Measurements from ENCODE around the gene LTV1. TPM values are rescaled to one million over a fixed set of nuclear protein-coding genes. Genes with fewer than 3 reads are reported as not detected.
A peak's percentile ranks its signal among the peaks of the same experiment; 100 is the strongest.

LTV1 gene
- total and polyA plus RNA-seq, 9 of the 15 experiments (the other 6 are each of a cell fraction or from before 2014, with no cell fraction given) = 57.9 to 162 (median 119) TPM

DNA sequence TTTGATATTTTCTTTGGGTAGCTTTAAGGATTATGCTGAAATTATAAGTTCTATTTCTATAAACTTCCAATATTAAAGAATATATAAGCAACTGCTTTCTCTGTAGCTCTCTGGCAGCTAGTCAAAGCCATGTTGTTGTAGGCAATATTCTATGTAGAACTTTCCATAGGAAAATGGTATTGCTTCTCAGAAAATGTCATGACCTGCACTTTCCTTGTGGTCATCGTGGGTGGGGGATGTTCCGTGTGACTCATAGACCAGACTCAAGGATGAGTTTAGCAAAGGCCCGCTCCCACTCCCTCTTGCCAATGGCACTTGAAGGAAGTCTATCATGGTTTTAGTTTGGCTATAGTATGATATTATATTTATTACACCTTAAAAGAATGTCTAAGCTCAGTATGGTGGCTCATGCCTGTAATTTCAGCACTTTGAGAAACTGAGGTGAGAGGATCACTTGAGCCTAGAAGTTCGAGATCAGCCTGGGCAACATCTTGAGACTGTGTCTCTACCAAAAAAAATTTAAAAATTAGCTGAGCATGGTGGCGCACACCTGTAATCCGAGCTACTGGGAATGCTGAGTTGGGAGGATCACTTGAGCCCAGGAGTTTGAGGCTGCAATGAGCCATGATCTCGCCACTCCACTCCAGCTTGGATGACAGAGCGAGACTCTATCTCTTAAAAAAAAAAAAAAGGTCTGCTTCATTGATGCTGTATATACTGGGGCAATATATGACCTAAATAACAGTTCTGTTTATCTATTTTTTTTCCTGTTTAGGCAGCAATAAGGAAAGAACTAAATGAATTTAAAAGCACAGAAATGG, 36.6 kb upstream of the LTV1 start (continued):
- TF ChIP-seq MEF2D (tag; conservative IDR thresholded peaks at IDR 0.05; ENCODE audit: low read depth) = peak; percentile 87
- peak; percentile 99 for TF ChIP-seq FOSL1 (tag; conservative IDR thresholded peaks at IDR 0.05)
- TF ChIP-seq ARID1B (IDR thresholded peaks at IDR 0.05) = peak; percentile 95
- TF ChIP-seq, protein P1, sequence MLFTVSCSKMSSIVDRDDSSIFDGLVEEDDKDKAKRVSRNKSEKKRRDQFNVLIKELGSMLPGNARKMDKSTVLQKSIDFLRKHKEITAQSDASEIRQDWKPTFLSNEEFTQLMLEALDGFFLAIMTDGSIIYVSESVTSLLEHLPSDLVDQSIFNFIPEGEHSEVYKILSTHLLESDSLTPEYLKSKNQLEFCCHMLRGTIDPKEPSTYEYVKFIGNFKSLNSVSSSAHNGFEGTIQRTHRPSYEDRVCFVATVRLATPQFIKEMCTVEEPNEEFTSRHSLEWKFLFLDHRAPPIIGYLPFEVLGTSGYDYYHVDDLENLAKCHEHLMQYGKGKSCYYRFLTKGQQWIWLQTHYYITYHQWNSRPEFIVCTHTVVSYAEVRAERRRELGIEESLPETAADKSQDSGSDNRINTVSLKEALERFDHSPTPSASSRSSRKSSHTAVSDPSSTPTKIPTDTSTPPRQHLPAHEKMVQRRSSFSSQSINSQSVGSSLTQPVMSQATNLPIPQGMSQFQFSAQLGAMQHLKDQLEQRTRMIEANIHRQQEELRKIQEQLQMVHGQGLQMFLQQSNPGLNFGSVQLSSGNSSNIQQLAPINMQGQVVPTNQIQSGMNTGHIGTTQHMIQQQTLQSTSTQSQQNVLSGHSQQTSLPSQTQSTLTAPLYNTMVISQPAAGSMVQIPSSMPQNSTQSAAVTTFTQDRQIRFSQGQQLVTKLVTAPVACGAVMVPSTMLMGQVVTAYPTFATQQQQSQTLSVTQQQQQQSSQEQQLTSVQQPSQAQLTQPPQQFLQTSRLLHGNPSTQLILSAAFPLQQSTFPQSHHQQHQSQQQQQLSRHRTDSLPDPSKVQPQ (CRISPR knock-in tag; IDR thresholded peaks at IDR 0.05; ENCODE audit: borderline replicate concordance) = peak; percentile 86; the same call in 1 of the 2 replicates
- no peak for TF ChIP-seq RBM25 (IDR thresholded peaks at IDR 0.05; ENCODE audit: low read depth, low read length, severe bottlenecking)
- no peak for TF ChIP-seq NCOA6 (IDR thresholded peaks at IDR 0.05)
- no peak for TF ChIP-seq TAF1 (IDR thresholded peaks at IDR 0.05; ENCODE audit: control insufficient read depth, extremely low read depth, insufficient read depth, low read length, severe bottlenecking)
- TF ChIP-seq, protein P2, sequence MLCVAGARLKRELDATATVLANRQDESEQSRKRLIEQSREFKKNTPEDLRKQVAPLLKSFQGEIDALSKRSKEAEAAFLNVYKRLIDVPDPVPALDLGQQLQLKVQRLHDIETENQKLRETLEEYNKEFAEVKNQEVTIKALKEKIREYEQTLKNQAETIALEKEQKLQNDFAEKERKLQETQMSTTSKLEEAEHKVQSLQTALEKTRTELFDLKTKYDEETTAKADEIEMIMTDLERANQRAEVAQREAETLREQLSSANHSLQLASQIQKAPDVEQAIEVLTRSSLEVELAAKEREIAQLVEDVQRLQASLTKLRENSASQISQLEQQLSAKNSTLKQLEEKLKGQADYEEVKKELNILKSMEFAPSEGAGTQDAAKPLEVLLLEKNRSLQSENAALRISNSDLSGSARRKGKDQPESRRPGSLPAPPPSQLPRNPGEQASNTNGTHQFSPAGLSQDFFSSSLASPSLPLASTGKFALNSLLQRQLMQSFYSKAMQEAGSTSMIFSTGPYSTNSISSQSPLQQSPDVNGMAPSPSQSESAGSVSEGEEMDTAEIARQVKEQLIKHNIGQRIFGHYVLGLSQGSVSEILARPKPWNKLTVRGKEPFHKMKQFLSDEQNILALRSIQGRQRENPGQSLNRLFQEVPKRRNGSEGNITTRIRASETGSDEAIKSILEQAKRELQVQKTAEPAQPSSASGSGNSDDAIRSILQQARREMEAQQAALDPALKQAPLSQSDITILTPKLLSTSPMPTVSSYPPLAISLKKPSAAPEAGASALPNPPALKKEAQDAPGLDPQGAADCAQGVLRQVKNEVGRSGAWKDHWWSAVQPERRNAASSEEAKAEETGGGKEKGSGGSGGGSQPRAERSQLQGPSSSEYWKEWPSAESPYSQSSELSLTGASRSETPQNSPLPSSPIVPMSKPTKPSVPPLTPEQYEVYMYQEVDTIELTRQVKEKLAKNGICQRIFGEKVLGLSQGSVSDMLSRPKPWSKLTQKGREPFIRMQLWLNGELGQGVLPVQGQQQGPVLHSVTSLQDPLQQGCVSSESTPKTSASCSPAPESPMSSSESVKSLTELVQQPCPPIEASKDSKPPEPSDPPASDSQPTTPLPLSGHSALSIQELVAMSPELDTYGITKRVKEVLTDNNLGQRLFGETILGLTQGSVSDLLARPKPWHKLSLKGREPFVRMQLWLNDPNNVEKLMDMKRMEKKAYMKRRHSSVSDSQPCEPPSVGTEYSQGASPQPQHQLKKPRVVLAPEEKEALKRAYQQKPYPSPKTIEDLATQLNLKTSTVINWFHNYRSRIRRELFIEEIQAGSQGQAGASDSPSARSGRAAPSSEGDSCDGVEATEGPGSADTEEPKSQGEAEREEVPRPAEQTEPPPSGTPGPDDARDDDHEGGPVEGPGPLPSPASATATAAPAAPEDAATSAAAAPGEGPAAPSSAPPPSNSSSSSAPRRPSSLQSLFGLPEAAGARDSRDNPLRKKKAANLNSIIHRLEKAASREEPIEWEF (CRISPR knock-in tag; IDR thresholded peaks at IDR 0.05) = peak; percentile 68; the same call in 1 of the 2 replicates
- peak; percentile 75 for TF ChIP-seq TCF3 (CRISPR knock-in tag; IDR thresholded peaks at IDR 0.05)
- no peak for TF ChIP-seq MTA1 (IDR thresholded peaks at IDR 0.05; ENCODE audit: borderline replicate concordance)
- peak; percentile 97 for TF ChIP-seq ZNF175 (CRISPR knock-in tag; IDR thresholded peaks at IDR 0.05; ENCODE audit: low read depth)
- no peak for TF ChIP-seq MXI1 (IDR thresholded peaks at IDR 0.05; ENCODE audit: low read depth, low read length)
- no peak for TF ChIP-seq SREBF1 (IDR thresholded peaks at IDR 0.05; ENCODE audit: borderline replicate concordance, low read depth, low read length)
- TF ChIP-seq, protein P3, sequence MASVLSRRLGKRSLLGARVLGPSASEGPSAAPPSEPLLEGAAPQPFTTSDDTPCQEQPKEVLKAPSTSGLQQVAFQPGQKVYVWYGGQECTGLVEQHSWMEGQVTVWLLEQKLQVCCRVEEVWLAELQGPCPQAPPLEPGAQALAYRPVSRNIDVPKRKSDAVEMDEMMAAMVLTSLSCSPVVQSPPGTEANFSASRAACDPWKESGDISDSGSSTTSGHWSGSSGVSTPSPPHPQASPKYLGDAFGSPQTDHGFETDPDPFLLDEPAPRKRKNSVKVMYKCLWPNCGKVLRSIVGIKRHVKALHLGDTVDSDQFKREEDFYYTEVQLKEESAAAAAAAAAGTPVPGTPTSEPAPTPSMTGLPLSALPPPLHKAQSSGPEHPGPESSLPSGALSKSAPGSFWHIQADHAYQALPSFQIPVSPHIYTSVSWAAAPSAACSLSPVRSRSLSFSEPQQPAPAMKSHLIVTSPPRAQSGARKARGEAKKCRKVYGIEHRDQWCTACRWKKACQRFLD (CRISPR knock-in tag; IDR thresholded peaks at IDR 0.05) = peak; percentile 98
- TF ChIP-seq EP400 (IDR thresholded peaks at IDR 0.05) = peak; percentile 52; the same call in 1 of the 2 replicates
- TF ChIP-seq CCNT2 (IDR thresholded peaks at IDR 0.05; ENCODE audit: borderline replicate concordance, extremely low read depth, insufficient read length, low read depth, low read length) = peak; percentile 60
- TF ChIP-seq ZNF134 (CRISPR knock-in tag; conservative IDR thresholded peaks at IDR 0.05) = peak; percentile 77
- no peak for TF ChIP-seq RBM15 (IDR thresholded peaks at IDR 0.05; ENCODE audit: insufficient read depth, low read length)
